IMR-90 (cell line): ENCODE measurements around the gene NDUFA7. TPM values are rescaled to one million over a fixed set of nuclear protein-coding genes. Genes with fewer than 3 reads are reported as not detected.
A peak's percentile ranks its signal among the peaks of the same experiment; 100 is the strongest.

ENCODE experiments used
- ATAC-seq: fragments of 200-7000 bp; cut with Tn5 transposase; 2 replicates; pipeline ENCODE4 v1.9.1; 2020; ENCODE audit warnings: low read depth, mild to moderate bottlenecking, moderate library complexity
- BruUV-seq: library from RNA; stranded (reverse); fragments of 400-500 nt; replicated peaks from 2 replicates; lab custom pipeline; 2021; lab: Mats Ljungman, UMichigan
- CTCF ChIA-PET: fragments of 300-600 bp; formaldehyde crosslinking; extraction: SDS; loops from one replicate; lab custom pipeline; 2021; ENCODE audit warnings: antibody characterized with exemption; lab: Yijun Ruan, JAX
- POLR2A ChIA-PET: fragments of 300-600 bp; sonication (Branson Sonifier 250); formaldehyde crosslinking; loops from one replicate; lab custom pipeline; 2022; ENCODE audit warnings: antibody characterized with exemption; ENCODE audit not compliant: unreplicated experiment; lab: Charles Lee
- DNase-seq: peaks from one replicate; pipeline ENCODE4 v3.0.0; 2013
- H2AFZ ChIP-seq: replicated peaks from 2 replicates; pipeline ENCODE3; 2013; ENCODE audit warnings: low read length, mild to moderate bottlenecking; ENCODE audit not compliant: poor library complexity
- H2AK5ac ChIP-seq: 2 replicates; pipeline ENCODE4 v1.6.1; 2013; ENCODE audit warnings: low read depth, low read length, inconsistent platforms
- H2AK9ac ChIP-seq: replicated peaks from 2 replicates; pipeline ENCODE3; 2013; ENCODE audit warnings: mild to moderate bottlenecking, low read depth, low read length, moderate library complexity; ENCODE audit not compliant: poor library complexity
- H2BK120ac ChIP-seq: 2 replicates; pipeline ENCODE4 v1.6.1; 2013; ENCODE audit warnings: low read depth, low read length, inconsistent platforms
- H2BK15ac ChIP-seq: 3 replicates; pipeline ENCODE4 v1.6.1; 2013; ENCODE audit warnings: low read depth, low read length, inconsistent platforms
- H2BK20ac ChIP-seq: 2 replicates; pipeline ENCODE4 v1.6.1; 2013; ENCODE audit warnings: low read depth, mild to moderate bottlenecking, inconsistent platforms, low read length, moderate library complexity
- H2BK5ac ChIP-seq: 2 replicates; pipeline ENCODE4 v1.6.1; 2013; ENCODE audit warnings: mild to moderate bottlenecking, low read depth, low read length, inconsistent platforms; ENCODE audit not compliant: poor library complexity, severe bottlenecking
- H3K14ac ChIP-seq: replicated peaks from 2 replicates; pipeline ENCODE4 v1.6.1; 2013; ENCODE audit warnings: low read depth, low read length, inconsistent platforms
- H3K18ac ChIP-seq: 2 replicates; pipeline ENCODE4 v1.6.1; 2013; ENCODE audit warnings: low read depth, low read length, control low read depth
- H3K23ac ChIP-seq: 2 replicates; pipeline ENCODE4 v1.6.1; 2013; ENCODE audit warnings: low read depth, low read length, inconsistent platforms
- H3K27ac ChIP-seq: 2 replicates; pipeline ENCODE4 v1.5.1; 2013; ENCODE audit warnings: mild to moderate bottlenecking, control low read depth, low read length; ENCODE audit not compliant: insufficient read depth
- H3K27me3 ChIP-seq: 2 replicates; pipeline ENCODE4 v1.6.1; 2013; ENCODE audit warnings: low read length; ENCODE audit not compliant: control insufficient read depth, insufficient read depth
- H3K36me3 ChIP-seq: 2 replicates; pipeline ENCODE4 v1.6.1; 2013; ENCODE audit warnings: low read length, mixed read lengths; ENCODE audit not compliant: control insufficient read depth, insufficient read depth
- H3K4ac ChIP-seq: 2 replicates; pipeline ENCODE4 v1.6.1; 2013; ENCODE audit warnings: low read depth, low read length, inconsistent platforms
- H3K4me1 ChIP-seq: 2 replicates; pipeline ENCODE4 v1.6.1; 2013; ENCODE audit warnings: low read length, mixed read lengths; ENCODE audit not compliant: control insufficient read depth, insufficient read depth
- H3K4me2 ChIP-seq: 2 replicates; pipeline ENCODE4 v1.6.1; 2013; ENCODE audit warnings: low read depth, mild to moderate bottlenecking, control low read depth, low read length, moderate library complexity
- H3K4me3 ChIP-seq: 2 replicates; pipeline ENCODE4 v1.5.1; 2013; ENCODE audit warnings: low read depth, mild to moderate bottlenecking, control low read depth, low read length, moderate library complexity; ENCODE audit not compliant: insufficient read depth
- H3K56ac ChIP-seq: 2 replicates; pipeline ENCODE4 v1.6.1; 2013; ENCODE audit warnings: low read length, inconsistent platforms; ENCODE audit not compliant: insufficient read depth; ENCODE audit errors: extremely low read depth
- H3K79me1 ChIP-seq, 2 experiments: 2 replicates each; pipeline ENCODE4 v1.6.1; 2013; ENCODE audit warnings: low read length in 2 of 2, inconsistent platforms in 1 of 2, low read depth in 1 of 2
- H3K9ac ChIP-seq: 2 replicates; pipeline ENCODE4 v1.6.1; 2013; ENCODE audit warnings: low read depth, low read length, control low read depth
- H3K9me1 ChIP-seq: 2 replicates; pipeline ENCODE4 v1.6.1; 2013; ENCODE audit warnings: low read length, inconsistent platforms; ENCODE audit not compliant: insufficient read depth
- H3K9me3 ChIP-seq: 2 replicates; pipeline ENCODE4 v1.6.1; 2013; ENCODE audit warnings: low read length; ENCODE audit not compliant: control insufficient read depth, insufficient read depth
- H4K20me1 ChIP-seq: 2 replicates; pipeline ENCODE4 v1.6.1; 2013; ENCODE audit warnings: low read length, inconsistent platforms; ENCODE audit not compliant: insufficient read depth
- H4K5ac ChIP-seq: 2 replicates; pipeline ENCODE4 v1.6.1; 2013; ENCODE audit warnings: mild to moderate bottlenecking, low read depth, low read length, control low read depth
- H4K8ac ChIP-seq, 2 experiments: 2 replicates each; pipeline ENCODE4 v1.6.1; 2013; ENCODE audit warnings: low read depth in 2 of 2, low read length in 2 of 2, control low read depth in 1 of 2, inconsistent platforms in 1 of 2
- H4K91ac ChIP-seq: 2 replicates; pipeline ENCODE4 v1.6.1; 2013; ENCODE audit warnings: low read depth, low read length, inconsistent platforms; ENCODE audit not compliant: insufficient read depth
- BHLHE40 ChIP-seq: fragments of 150-350 bp; IDR thresholded peaks from 2 replicates; pipeline ENCODE4 v1.6.1; 2016; ENCODE audit warnings: mild to moderate bottlenecking, low read depth, low read length
- CEBPB ChIP-seq: IDR thresholded peaks from 2 replicates; pipeline ENCODE4 v1.6.1; 2012; ENCODE audit warnings: low read depth, low read length, improper control_type of control experiment
- CHD1 ChIP-seq: IDR thresholded peaks from 2 replicates; pipeline ENCODE4 v1.6.1; 2012; ENCODE audit warnings: low read depth, low read length, improper control_type of control experiment
- CTCF ChIP-seq: conservative IDR thresholded peaks from 2 replicates; pipeline ENCODE4 v1.5.1; 2012; ENCODE audit warnings: mild to moderate bottlenecking, low read depth, low read length, improper control_type of control experiment
- ELK1 ChIP-seq: fragments of 150-350 bp; IDR thresholded peaks from 2 replicates; pipeline ENCODE4 v1.6.1; 2016; ENCODE audit warnings: low read depth, mild to moderate bottlenecking, low read length, moderate library complexity, borderline replicate concordance
- FOS ChIP-seq: fragments of 150-350 bp; IDR thresholded peaks from 2 replicates; pipeline ENCODE4 v1.6.1; 2016; ENCODE audit warnings: low read depth, low read length
- MAFK ChIP-seq: IDR thresholded peaks from 2 replicates; pipeline ENCODE4 v1.6.1; 2012; ENCODE audit warnings: low read depth, low read length, improper control_type of control experiment
- MAZ ChIP-seq: IDR thresholded peaks from 2 replicates; pipeline ENCODE4 v1.6.1; 2012; ENCODE audit warnings: low read depth, mild to moderate bottlenecking, low read length, improper control_type of control experiment, moderate library complexity, borderline replicate concordance
- MXI1 ChIP-seq: IDR thresholded peaks from 2 replicates; pipeline ENCODE4 v1.6.1; 2012; ENCODE audit warnings: low read depth, mild to moderate bottlenecking, low read length, moderate library complexity, borderline replicate concordance
- NFE2L2 ChIP-seq: fragments of 150-350 bp; IDR thresholded peaks from 2 replicates; pipeline ENCODE4 v1.6.1; 2016; ENCODE audit warnings: low read depth, mild to moderate bottlenecking, low read length
- POLR2A ChIP-seq: IDR thresholded peaks from 2 replicates; pipeline ENCODE4 v1.6.1; 2012; ENCODE audit warnings: mild to moderate bottlenecking, low read depth, low read length
- RAD21 ChIP-seq: IDR thresholded peaks from 2 replicates; pipeline ENCODE4 v1.6.1; 2012; ENCODE audit warnings: low read length, improper control_type of control experiment
- RCOR1 ChIP-seq: IDR thresholded peaks from 2 replicates; pipeline ENCODE4 v1.6.1; 2012; ENCODE audit warnings: mild to moderate bottlenecking, low read length, improper control_type of control experiment; ENCODE audit not compliant: insufficient replicate concordance
- RFX5 ChIP-seq: IDR thresholded peaks from 2 replicates; pipeline ENCODE4 v1.8.0; 2012; ENCODE audit warnings: low read depth, mild to moderate bottlenecking, low read length, moderate library complexity
- SMC3 ChIP-seq: fragments of 150-350 bp; IDR thresholded peaks from 2 replicates; pipeline ENCODE4 v1.6.1; 2016; ENCODE audit warnings: low read depth, mild to moderate bottlenecking, antibody characterized with exemption, low read length, moderate library complexity
- USF2 ChIP-seq: fragments of 150-350 bp; IDR thresholded peaks from 2 replicates; pipeline ENCODE4 v1.6.1; 2017; ENCODE audit warnings: mild to moderate bottlenecking, antibody characterized with exemption, low read length, low read depth
- WGBS, 2 experiments: methylation state at CpG; one replicate each; pipeline versions ENCODE4 v1.1.5 to v1.1.7; 2013; ENCODE audit warnings: missing lambda C conversion rate in 2 of 2; ENCODE audit not compliant: insufficient read length in 1 of 2; ENCODE audit errors: extremely low coverage in 2 of 2; 5-methylcytosine and 5-hydroxymethylcytosine counted together
- dilution Hi-C: fragments of 300-500 bp; cut with HindIII; formaldehyde crosslinking; loops from one replicate; pipeline ENCODE4 v1.14.3; 2018; ENCODE audit warnings: low sequenced_read_pairs; ENCODE audit not compliant: unreplicated experiment
- in situ Hi-C: fragments of 300-500 bp; cut with MboI; formaldehyde crosslinking; loops from 3 replicates; pipeline ENCODE4 v1.14.3; 2019; ENCODE audit warnings: low sequenced_read_pairs, inconsistent platforms, mixed read lengths
- intact Hi-C: fragments of 100-400 bp; cut with micrococcal nuclease; formaldehyde crosslinking; loops from 2 replicates; pipeline ENCODE4 v1.10.0; 2022
- polyA plus RNA-seq, 3 experiments: library from polyadenylated mRNA; depleted of rRNA; stranded (reverse); fragments of >200 nt; gene quantifications; 2 replicates each; pipeline ENCODE4 v1.2.3, GENCODE V29; 2012; ENCODE audit warnings: low replicate concordance in 1 of 3
- total RNA-seq: library from RNA; depleted of rRNA; stranded (reverse); fragments of >200 nt; gene quantifications from 2 replicates; pipeline ENCODE4 v1.2.3, GENCODE V29; 2012

Gene NDUFA7
- total and polyA plus RNA-seq, 2 of the 4 experiments (the other 2 are of a cell fraction), result 20.6 to 50.7 TPM

- Histone ChIP-seq H3K4me3 (no peak overlapping the region), H3K27ac (no peak overlapping the region), H3K9me1 (peaks cover 4% of the 10 kb centered on the region; the same call in 1 of the 2 replicates), H3K9me3 (peaks cover 3% of the 10 kb centered on the region), H3K27me3 (no peaks in the 10 kb centered on the region), H3K23ac (no peak overlapping the region), H3K14ac (no peak overlapping the region), H4K8ac (no peak overlapping the region), H2BK20ac (no peak overlapping the region; the same call in 1 of the 2 replicates), H2AK9ac (no peak overlapping the region), H2AFZ (no peak overlapping the region), H3K18ac (no peak overlapping the region), H3K56ac (no peak overlapping the region), H4K91ac (no peak overlapping the region), H2BK15ac (no peak overlapping the region), H2BK5ac (no peak overlapping the region), H2AK5ac (peak overlapping the region; percentile 75), H4K5ac (no peak overlapping the region), H3K4me1 (peaks cover 11% of the 10 kb centered on the region), H3K4me2 (no peak overlapping the region), H3K36me3 (no peaks in the 10 kb centered on the region), H2BK120ac (no peak overlapping the region), H4K20me1 (peaks cover 6% of the 10 kb centered on the region; the same call in 1 of the 2 replicates), H3K4ac (no peak overlapping the region), H3K9ac (no peak overlapping the region), H3K79me1 (peaks cover 0 to 5% of the 10 kb centered on the region in 2 experiments; a peak in 1 of 4 replicates)
- ChIA-PET CTCF (no interaction called here), POLR2A (no interaction called here)
- no TSS peak for BruUV-seq
- TF ChIP-seq CTCF, result no peak
- no peak for TF ChIP-seq POLR2A
- TF ChIP-seq MXI1, result no peak
- no peak for TF ChIP-seq USF2
- no peak for TF ChIP-seq SMC3
- TF ChIP-seq CEBPB, result no peak
- no peak for TF ChIP-seq MAFK
- TF ChIP-seq CHD1, result no peak
- no peak for TF ChIP-seq MAZ
- no peak for TF ChIP-seq RCOR1
- no peak for TF ChIP-seq RFX5
- no peak for TF ChIP-seq ELK1
- TF ChIP-seq NFE2L2, result no peak
- TF ChIP-seq RAD21, result no peak
- no peak for TF ChIP-seq BHLHE40
- TF ChIP-seq FOS, result no peak
- no peak for ATAC-seq
- WGBS, 2 experiments, result 100% methylated on average over 5 of the region's 8 CpGs; no CpG with 5 or more reads in 1 of the 2 experiments
- intact Hi-C loops (no loop called here), in situ Hi-C loops (no loop called here), dilution Hi-C loops (no loop called here)
- no peak for DNase-seq
These were observed 39.0 kb upstream of the NDUFA7 start for GRCh38 chr19:8360196-8360595.
